Putamen (tissue), 1 donor: ENCODE measurements around the gene DUOX1.

ENCODE experiments used
- DNase-seq: peaks from one replicate; pipeline ENCODE4 v3.0.0-alpha.2; 2016; ENCODE audit warnings: low spot score

The DUOX1 gene

GRCh38 chr15:45143946-45144345 lies 14.2 kb downstream of the DUOX1 start:
- no peak for DNase-seq

- no peak for DNase-seq
Observed at GRCh38 chr15:45144775-45145174, 15.0 kb downstream of the DUOX1 start.

DNA sequence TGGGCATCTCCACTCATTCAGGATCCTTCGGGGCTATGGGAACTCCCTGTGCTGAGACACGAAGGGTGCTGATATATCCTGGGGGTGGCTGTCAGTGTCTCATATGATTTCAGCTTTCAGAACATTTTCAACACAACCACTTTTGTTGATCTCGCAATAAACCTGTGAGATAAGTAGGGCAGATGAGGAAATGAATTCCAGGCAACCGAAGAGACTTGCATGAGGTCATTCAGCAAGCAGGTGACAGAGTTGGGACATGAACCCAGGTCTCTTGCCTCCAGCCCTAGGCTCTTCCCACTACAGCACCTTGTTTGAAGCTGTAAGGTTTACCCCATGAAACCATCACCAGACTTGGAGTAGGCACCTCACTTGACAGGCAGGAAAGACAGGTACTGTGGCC lies 16.6 kb downstream of the DUOX1 start:
- DNase-seq: no peak

DNA sequence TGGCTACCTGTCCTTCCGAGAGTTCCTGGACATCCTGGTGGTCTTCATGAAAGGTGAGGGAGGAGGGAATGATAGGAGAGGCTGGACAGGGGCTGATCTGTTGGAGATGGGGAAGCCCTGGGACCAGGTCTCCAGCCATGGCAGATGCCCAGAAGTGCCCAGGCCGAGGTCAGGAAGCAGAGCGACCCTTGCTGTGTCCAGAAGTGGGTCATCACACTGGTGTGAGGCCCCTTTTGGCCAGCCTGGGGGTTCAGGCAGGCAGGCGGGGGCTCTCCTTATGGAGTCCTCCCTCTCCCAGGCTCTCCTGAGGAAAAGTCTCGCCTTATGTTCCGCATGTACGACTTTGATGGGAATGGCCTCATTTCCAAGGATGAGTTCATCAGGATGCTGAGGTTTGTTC lies 17.8 kb downstream of the DUOX1 start:
- no peak for DNase-seq

DNA sequence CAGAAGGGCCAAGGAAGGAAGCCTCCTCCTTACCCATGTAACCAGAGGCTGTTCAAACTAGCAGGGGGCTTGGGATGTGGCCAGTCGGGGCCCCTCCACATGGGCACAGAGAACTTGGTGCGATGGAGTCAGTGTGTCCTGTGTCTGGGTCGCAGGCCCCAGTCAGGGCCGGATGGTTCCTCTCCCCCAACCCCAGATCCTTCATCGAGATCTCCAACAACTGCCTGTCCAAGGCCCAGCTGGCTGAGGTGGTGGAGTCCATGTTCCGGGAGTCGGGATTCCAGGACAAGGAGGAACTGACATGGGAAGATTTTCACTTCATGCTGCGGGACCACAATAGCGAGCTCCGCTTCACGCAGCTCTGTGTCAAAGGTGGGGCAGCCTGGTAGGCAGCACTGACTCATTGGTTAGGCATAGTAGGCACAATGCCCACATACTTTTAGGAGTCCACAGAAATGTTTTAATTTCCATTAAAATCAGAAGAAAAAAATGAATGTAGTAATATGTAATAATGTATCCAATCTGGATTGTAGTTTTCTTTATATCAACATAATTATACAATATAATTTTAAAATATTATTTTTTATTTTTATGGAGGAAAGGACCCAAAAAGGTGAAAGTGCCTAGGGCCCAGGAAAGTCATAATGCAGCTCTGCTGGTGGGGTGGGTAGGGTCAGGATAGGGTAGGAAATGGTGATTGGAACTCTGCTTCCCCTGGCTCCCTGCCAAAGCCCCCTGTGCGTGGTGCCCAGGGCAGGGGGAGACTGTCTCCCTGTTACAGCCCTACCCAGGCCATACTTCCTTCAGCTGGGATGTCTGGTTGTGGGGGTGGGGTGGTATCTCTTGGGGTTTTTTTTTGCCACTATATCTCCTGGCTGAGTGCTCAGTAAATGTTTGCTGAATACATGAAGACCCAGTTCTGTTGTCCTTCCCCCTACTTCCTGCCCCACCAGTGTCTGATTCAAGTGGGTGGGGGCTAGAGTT lies 18.6 kb downstream of the DUOX1 start:
- DNase-seq: no peak

- no peak for DNase-seq
Observed at GRCh38 chr15:45149060-45149459, 19.3 kb downstream of the DUOX1 start.

DNA sequence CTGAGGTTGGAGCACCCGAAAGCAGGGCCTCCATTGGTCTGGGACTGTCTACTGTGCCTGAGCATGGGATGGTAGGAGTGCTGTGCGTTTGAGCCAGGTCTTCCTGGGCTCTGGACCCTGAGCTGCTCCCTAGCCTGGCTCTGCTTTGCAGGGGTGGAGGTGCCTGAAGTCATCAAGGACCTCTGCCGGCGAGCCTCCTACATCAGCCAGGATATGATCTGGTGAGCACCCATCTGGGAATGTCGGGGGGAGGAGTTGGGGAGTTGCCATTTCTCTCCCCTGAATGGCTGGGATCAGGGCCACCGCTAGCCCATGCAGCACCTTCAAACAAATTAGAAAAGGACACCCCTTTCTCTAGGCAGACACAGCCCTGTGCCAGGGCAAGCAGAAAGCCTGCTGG lies 20.7 kb downstream of the DUOX1 start:
- no peak for DNase-seq

DNA sequence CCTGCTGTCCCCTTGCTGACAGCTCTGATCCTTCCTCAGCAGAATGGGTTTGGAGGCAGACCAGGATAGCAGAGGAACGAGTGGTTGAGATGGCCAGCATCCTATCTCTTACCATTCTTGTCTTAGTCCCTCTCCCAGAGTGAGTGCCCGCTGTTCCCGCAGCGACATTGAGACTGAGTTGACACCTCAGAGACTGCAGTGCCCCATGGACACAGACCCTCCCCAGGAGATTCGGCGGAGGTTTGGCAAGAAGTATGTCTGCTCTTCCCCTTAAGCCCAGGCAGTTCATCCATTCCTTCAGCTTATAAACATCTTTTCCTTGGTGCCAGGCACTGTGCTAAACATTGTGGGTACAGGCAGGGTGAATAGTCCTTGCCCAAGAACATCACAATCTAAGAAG lies 21.2 kb downstream of the DUOX1 start:
- DNase-seq: no peak

DNA sequence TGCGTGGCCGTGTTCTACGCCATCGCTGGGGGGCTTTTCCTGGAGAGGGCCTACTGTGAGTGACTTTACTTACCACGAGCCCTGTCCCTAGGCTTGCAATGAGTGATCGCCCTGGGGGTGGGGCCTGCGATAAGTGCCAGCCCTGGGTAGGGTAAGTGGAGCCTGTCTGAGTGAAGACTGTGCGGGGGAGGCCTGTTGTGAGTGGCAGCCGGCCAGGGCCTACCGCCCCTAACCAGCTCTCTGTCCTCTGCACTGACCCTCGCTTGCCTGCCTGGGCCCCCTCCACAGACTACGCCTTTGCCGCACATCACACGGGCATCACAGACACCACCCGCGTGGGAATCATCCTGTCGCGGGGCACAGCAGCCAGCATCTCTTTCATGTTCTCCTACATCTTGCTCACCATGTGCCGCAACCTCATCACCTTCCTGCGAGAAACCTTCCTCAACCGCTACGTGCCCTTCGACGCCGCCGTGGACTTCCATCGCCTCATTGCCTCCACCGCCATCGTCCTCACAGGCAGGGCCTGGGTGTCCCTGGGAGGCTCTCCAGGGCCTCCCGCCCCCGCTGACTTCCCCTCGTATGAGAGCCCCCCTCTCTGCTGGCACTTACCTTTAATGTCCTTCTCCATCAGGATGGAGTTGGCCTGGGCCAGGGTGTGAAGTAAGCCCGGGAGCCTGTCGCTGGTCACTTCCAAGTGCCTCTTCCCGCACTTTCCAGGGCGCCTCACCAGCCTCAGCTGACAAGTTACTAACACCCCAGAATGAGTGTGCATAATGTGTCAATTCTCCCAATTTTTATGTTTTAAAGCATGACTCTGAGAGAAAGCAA lies 22.4 kb downstream of the DUOX1 start:
- DNase-seq: no peak

- DNase-seq: no peak
Observed at GRCh38 chr15:45155739-45156138, 25.9 kb downstream of the DUOX1 start.

- DNase-seq: peak; percentile 63
Observed at GRCh38 chr15:45156744-45157455, 27.1 kb downstream of the DUOX1 start.

DNA sequence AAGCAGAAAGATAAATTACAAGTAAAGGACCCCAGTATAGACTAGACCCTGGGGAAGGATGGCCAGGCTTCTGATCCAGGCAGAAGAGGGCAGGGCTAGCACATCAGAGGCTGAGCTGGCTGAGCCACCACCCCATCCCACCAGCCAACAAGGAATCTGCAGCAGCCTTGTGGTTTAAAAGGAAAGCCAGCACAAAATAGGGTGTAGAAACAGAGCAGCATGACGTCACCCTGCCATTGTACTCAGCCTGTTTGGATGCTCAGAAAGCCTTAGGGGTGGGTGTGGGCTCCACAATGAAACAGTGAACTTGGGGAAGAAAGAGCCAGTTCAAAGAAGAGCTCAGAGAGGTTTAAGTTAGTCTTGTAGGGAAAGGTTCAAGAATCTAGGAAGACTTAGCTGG lies 28.2 kb downstream of the DUOX1 start:
- peak; percentile 86 for DNase-seq

GRCh38 chr15:45161666-45162065 lies 31.9 kb downstream of the DUOX1 start:
- no peak for DNase-seq

DNA sequence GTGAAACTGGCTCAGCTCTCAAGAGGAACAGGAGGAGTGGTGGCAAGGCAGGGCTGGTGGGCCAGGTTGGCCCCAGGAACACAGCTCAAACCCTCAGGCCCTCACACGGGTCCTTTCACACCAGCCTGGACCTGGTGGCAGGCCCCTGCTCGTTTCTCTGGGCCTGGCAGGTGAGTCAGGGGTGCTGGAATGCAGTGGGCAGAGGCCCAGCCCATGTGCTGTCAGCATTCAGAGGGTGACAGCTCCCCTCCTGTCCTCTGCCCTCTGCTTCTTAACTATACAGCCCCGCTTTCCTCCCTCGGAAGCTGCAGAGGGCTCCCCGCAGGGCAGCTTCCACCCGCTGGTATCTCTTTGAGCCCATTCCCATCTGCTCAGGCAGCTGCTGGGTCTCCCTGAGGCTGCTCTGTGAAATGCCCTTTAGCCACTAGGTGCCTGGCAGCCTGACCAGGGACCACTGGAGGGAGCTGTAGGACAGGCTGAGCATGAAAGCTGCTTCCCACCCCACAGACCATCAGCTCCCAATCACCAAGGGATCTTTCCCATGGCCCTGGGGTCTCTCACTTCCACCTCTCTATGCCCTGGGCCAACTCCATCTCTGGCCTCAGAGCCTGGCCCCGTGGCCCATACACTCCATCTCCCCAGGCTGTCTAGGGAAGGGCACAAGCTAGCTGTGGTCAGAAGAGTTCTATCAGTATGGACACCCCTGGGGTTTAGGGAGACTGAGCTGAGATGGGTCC lies 33.1 kb downstream of the DUOX1 start:
- DNase-seq: peak; percentile 82

GRCh38 chr15:45163508-45163856 lies 33.7 kb downstream of the DUOX1 start:
- no peak for DNase-seq

DNA sequence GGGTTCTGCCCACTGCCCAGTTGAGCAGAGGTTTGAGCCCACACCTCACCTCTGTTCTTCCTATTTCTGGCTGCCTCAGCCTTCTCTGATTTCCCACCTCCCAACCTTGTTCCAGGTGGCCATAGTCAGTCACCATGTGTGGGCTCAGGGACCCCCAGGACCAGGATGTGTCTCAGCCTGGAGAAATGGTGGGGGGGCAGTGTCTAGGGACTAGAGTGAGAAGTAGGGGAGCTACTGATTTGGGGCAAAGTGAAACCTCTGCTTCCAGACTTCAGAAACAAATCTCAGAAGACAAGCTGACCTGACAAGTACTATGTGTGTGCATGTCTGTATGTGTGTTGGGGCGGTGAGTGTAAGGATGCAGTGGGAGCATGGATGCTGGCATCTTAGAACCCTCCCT lies 35.1 kb downstream of the DUOX1 start:
- DNase-seq: no peak

GRCh38 chr15:45165536-45165935 lies 35.7 kb downstream of the DUOX1 start:
- no peak for DNase-seq

DNA sequence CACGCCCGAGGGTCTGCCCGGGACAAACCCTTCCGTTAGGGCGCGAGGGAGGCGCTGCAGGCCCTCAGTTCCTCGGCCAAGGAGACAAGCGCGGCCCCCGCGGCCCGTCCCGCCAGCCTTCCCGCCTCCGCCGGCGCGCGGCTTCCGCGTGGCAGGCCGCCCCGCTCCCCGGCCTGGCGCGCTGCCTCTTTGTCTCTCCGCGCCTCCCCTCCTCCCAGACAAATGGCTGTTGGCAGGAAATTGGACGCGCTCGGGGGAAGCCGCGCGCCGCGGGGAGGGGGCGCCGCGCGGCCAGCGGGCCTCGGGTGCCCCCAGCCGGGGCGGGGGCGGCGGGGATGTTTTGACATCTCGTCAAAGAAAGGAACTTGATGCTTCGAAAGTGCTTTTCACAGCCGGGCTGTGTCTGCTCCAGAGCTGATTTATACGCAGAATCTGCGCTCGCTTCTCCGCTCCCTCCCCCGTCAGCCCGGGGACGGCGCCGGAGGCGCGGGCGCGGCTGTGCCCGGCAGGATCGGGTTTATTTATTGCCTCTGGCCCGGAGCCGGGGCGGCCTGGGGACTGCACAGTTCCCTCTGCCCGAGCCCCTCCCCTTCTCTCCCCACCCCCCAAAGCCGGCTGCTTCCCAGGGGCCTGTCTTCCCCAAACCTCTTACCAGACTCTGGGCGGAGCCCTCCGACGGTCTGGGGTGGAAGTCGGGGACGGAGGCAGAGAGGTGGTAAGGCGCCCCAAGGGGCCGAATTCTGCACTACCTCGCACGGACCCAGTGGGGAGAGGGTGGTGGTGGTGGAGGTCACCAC lies 37.2 kb downstream of the DUOX1 start:
- peak; percentile 85 for DNase-seq

- no peak for DNase-seq
Observed at GRCh38 chr15:45167631-45168205, 37.9 kb downstream of the DUOX1 start.

- DNase-seq: no peak
Observed at GRCh38 chr15:45168286-45168685, 38.5 kb downstream of the DUOX1 start.
